ENCODE results near the gene TOP1.

Gene TOP1

GRCh38 chr20:41110930-41111577, 82.4 kb downstream of the TOP1 start:
- Histone ChIP-seq H3K4me3 (ENCODE audit: low read depth, low read length) (no peak overlapping the region), H3K4me1 (ENCODE audit: control insufficient read depth, insufficient read depth, low read length) (no peaks in the 10 kb centered on the region), H3K27ac (ENCODE audit: extremely low read depth, low read depth, low read length) (no peak overlapping the region), H3K36me3 (ENCODE audit: control insufficient read depth in 2 of 2, insufficient read depth in 1 of 2, low read length in 2 of 2) (peaks cover 37 to 80% of the 10 kb centered on the region in 2 experiments), H3K9me3 (ENCODE audit: control insufficient read depth, insufficient read depth, low read depth, low read length) (no peaks in the 10 kb centered on the region)
- POLR2A ChIA-PET: no interaction called here
- TF ChIP-seq EGR2 (tag by site-specific recombination; IDR thresholded peaks at IDR 0.05; ENCODE audit: low read depth) (no peak), GLIS2 (tag by site-specific recombination; IDR thresholded peaks at IDR 0.05) (no peak), ZNF280C (tag by site-specific recombination; IDR thresholded peaks at IDR 0.05) (no peak), ZNF146 (tag by site-specific recombination; IDR thresholded peaks at IDR 0.05) (no peak), PRDM1 (tag by site-specific recombination; IDR thresholded peaks at IDR 0.05) (no peak), ZNF174 (tag by site-specific recombination; IDR thresholded peaks at IDR 0.05) (no peak), ZNF112 (tag by site-specific recombination; IDR thresholded peaks at IDR 0.05) (no peak), ZNF274 (IDR thresholded peaks at IDR 0.05; ENCODE audit: low read length) (no peak), ZNF274 (tag by site-specific recombination; IDR thresholded peaks at IDR 0.05; ENCODE audit: borderline replicate concordance) (no peak), SP7 (tag by site-specific recombination; IDR thresholded peaks at IDR 0.05) (no peak), ZNF211 (tag by site-specific recombination; IDR thresholded peaks at IDR 0.05; ENCODE audit: low read depth) (no peak), ZNF518A (tag by site-specific recombination; conservative IDR thresholded peaks at IDR 0.05; ENCODE audit: low read depth) (no peak)
- CTCF ChIA-PET: interaction anchor here (0.6 to 0.9 kb wide), 2 partner anchors 23 to 25 kb away, joined by 3 to 4 read pairs; no protein-coding TSS in a partner anchor

- Histone ChIP-seq H3K27ac (ENCODE audit: extremely low read depth, low read depth, low read length) (no peak overlapping the region), H3K4me3 (ENCODE audit: low read depth, low read length) (no peak overlapping the region), H3K4me1 (ENCODE audit: control insufficient read depth, insufficient read depth, low read length) (no peaks in the 10 kb centered on the region), H3K9me3 (ENCODE audit: control insufficient read depth, insufficient read depth, low read depth, low read length) (no peaks in the 10 kb centered on the region), H3K36me3 (ENCODE audit: control insufficient read depth in 2 of 2, insufficient read depth in 1 of 2, low read length in 2 of 2) (peaks cover 37 to 83% of the 10 kb centered on the region in 2 experiments)
- TF ChIP-seq MYNN (tag by site-specific recombination; IDR thresholded peaks at IDR 0.05; ENCODE audit: borderline replicate concordance) (no peak), ZNF132 (tag by site-specific recombination; IDR thresholded peaks at IDR 0.05; ENCODE audit: borderline replicate concordance) (no peak), ZNF777 (tag by site-specific recombination; IDR thresholded peaks at IDR 0.05; ENCODE audit: borderline replicate concordance) (no peak), ZNF785 (tag by site-specific recombination; IDR thresholded peaks at IDR 0.05) (no peak), ZBTB11 (tag by site-specific recombination; conservative IDR thresholded peaks at IDR 0.05; ENCODE audit: low read depth) (no peak)
- CTCF ChIA-PET: interaction anchor here (0.6 kb wide), 1 partner anchor 24 kb away, joined by 4 read pairs; no protein-coding TSS in a partner anchor
- POLR2A ChIA-PET: no interaction called here
These were observed 82.9 kb downstream of the TOP1 start for GRCh38 chr20:41111578-41111951.

Measured in HEK293 (cell line).